ENCODE results near the gene BCORL1. TPM values are rescaled to one million over a fixed set of nuclear protein-coding genes. Genes with fewer than 3 reads are reported as not detected.

BCORL1 gene
- total and polyA plus RNA-seq, 2 donors (not counting 1 experiment from before 2014, with no cell fraction given): 1.1 to 2.8 TPM

- Histone ChIP-seq H4K20me1 (ENCODE audit: control insufficient read depth, extremely low read depth, insufficient read depth, low read length) (no peaks in the 10 kb centered on the region), H3K36me3 (ENCODE audit: control insufficient read depth, insufficient read depth, low read length) (no peaks in the 10 kb centered on the region), H3K4me2 (ENCODE audit: extremely low read depth, insufficient read depth, low read length) (no peak overlapping the region), H3K9me3 (ENCODE audit: control insufficient read depth, insufficient read depth, low read depth, low read length) (no peaks in the 10 kb centered on the region), H3K4me3 (replicated peaks in 1 of 4; ENCODE audit: control extremely low read depth in 1 of 4, insufficient read depth in 1 of 4, low read depth in 3 of 4, low read length in 4 of 4) (no peak overlapping the region), H3K27ac (ENCODE audit: insufficient read depth, low read length) (no peak overlapping the region), H3K79me2 (ENCODE audit: control insufficient read depth, insufficient read depth, low read length) (no peaks in the 10 kb centered on the region), H3K9ac (ENCODE audit: insufficient read depth, low read length) (no peak overlapping the region), H3K4me1 (ENCODE audit: control insufficient read depth, extremely low read depth, insufficient read depth, low read length) (no peaks in the 10 kb centered on the region), H2AFZ (ENCODE audit: low read length) (no peak overlapping the region), H3K27me3 (ENCODE audit: control insufficient read depth, insufficient read depth, low read length) (no peaks in the 10 kb centered on the region)
- DNase-seq (ENCODE audit: low read depth in 2 of 2): no peak
- TF ChIP-seq EZH2 (IDR thresholded peaks at IDR 0.05; ENCODE audit: low read length, missing control alignments): no peak
- TF ChIP-seq CTCF (conservative IDR thresholded peaks at IDR 0.05 in 1 of 2, IDR thresholded peaks at IDR 0.05 in 1 of 2; ENCODE audit: low read depth in 1 of 2, low read length in 2 of 2): no peak
Observed at GRCh38 chrX:129976441-129976840, 6.0 kb upstream of the BCORL1 start.

- no peak overlapping the region for H3K9ac ChIP-seq (ENCODE audit: insufficient read depth, low read length)
- H2AFZ ChIP-seq (ENCODE audit: low read length): no peak overlapping the region
- no peaks in the 10 kb centered on the region for H3K27me3 ChIP-seq (ENCODE audit: control insufficient read depth, insufficient read depth, low read length)
- no peak overlapping the region for H3K4me2 ChIP-seq (ENCODE audit: extremely low read depth, insufficient read depth, low read length)
- no peak overlapping the region for H3K27ac ChIP-seq (ENCODE audit: insufficient read depth, low read length)
- no peak for DNase-seq (ENCODE audit: low read depth in 2 of 2)
- H3K36me3 ChIP-seq (ENCODE audit: control insufficient read depth, insufficient read depth, low read length): no peaks in the 10 kb centered on the region
- H3K9me3 ChIP-seq (ENCODE audit: control insufficient read depth, insufficient read depth, low read depth, low read length): no peaks in the 10 kb centered on the region
- no peak for TF ChIP-seq CTCF (conservative IDR thresholded peaks at IDR 0.05 in 1 of 2, IDR thresholded peaks at IDR 0.05 in 1 of 2; ENCODE audit: low read depth in 1 of 2, low read length in 2 of 2)
- no peak for TF ChIP-seq EZH2 (IDR thresholded peaks at IDR 0.05; ENCODE audit: low read length, missing control alignments)
- no peaks in the 10 kb centered on the region for H4K20me1 ChIP-seq (ENCODE audit: control insufficient read depth, extremely low read depth, insufficient read depth, low read length)
- H3K79me2 ChIP-seq (ENCODE audit: control insufficient read depth, insufficient read depth, low read length): no peaks in the 10 kb centered on the region
- no peaks in the 10 kb centered on the region for H3K4me1 ChIP-seq (ENCODE audit: control insufficient read depth, extremely low read depth, insufficient read depth, low read length)
- no peak overlapping the region for H3K4me3 ChIP-seq (replicated peaks in 1 of 4; ENCODE audit: control extremely low read depth in 1 of 4, insufficient read depth in 1 of 4, low read depth in 3 of 4, low read length in 4 of 4)
Observed at GRCh38 chrX:129979207-129979920, 3.1 kb upstream of the BCORL1 start.

- DNase-seq (ENCODE audit: low read depth in 2 of 2): no peak
- H3K36me3 ChIP-seq (ENCODE audit: control insufficient read depth, insufficient read depth, low read length): no peaks in the 10 kb centered on the region
- H2AFZ ChIP-seq (ENCODE audit: low read length): no peak overlapping the region
- peak overlapping the region in 1 of 4 experiments; percentile 62 for H3K4me3 ChIP-seq (replicated peaks in 1 of 4; ENCODE audit: control extremely low read depth in 1 of 4, insufficient read depth in 1 of 4, low read depth in 3 of 4, low read length in 4 of 4)
- H3K9ac ChIP-seq (ENCODE audit: insufficient read depth, low read length): no peak overlapping the region
- no peaks in the 10 kb centered on the region for H3K9me3 ChIP-seq (ENCODE audit: control insufficient read depth, insufficient read depth, low read depth, low read length)
- H3K4me2 ChIP-seq (ENCODE audit: extremely low read depth, insufficient read depth, low read length): no peak overlapping the region
- no peak for TF ChIP-seq CTCF (conservative IDR thresholded peaks at IDR 0.05 in 1 of 2, IDR thresholded peaks at IDR 0.05 in 1 of 2; ENCODE audit: low read depth in 1 of 2, low read length in 2 of 2)
- TF ChIP-seq EZH2 (IDR thresholded peaks at IDR 0.05; ENCODE audit: low read length, missing control alignments): no peak
- no peak overlapping the region for H3K27ac ChIP-seq (ENCODE audit: insufficient read depth, low read length)
- H3K79me2 ChIP-seq (ENCODE audit: control insufficient read depth, insufficient read depth, low read length): no peaks in the 10 kb centered on the region
- no peaks in the 10 kb centered on the region for H3K27me3 ChIP-seq (ENCODE audit: control insufficient read depth, insufficient read depth, low read length)
- H3K4me1 ChIP-seq (ENCODE audit: control insufficient read depth, extremely low read depth, insufficient read depth, low read length): no peaks in the 10 kb centered on the region
- H4K20me1 ChIP-seq (ENCODE audit: control insufficient read depth, extremely low read depth, insufficient read depth, low read length): no peaks in the 10 kb centered on the region
Observed at GRCh38 chrX:129980001-129980401, 2.4 kb upstream of the BCORL1 start.

All from fibroblast of lung (primary cell).